Kidney (tissue), 14 donors: ENCODE results near the gene CPSF4. TPM values are rescaled to one million over a fixed set of nuclear protein-coding genes. Genes with fewer than 3 reads are reported as not detected.

Source experiments
- DNase-seq, 5 donors: peaks; one replicate each; pipeline ENCODE4 v3.0.0-alpha.2; 2013 to 2020
- FAIRE-seq: peaks from 2 replicates; lab custom pipeline; 2012; peaks lifted over from hg19 to GRCh38; lab: Jason Lieb, UNC
- H3K27ac ChIP-seq, 2 donors: one replicate each; pipeline ENCODE4 v1.7.0; 2013; ENCODE audit warnings: low read depth in 2 of 2, low read length in 2 of 2, inconsistent platforms in 1 of 2
- H3K27me3 ChIP-seq: one replicate; pipeline ENCODE4 v1.7.1; 2013; ENCODE audit warnings: low read length, inconsistent platforms; ENCODE audit not compliant: control insufficient read depth, insufficient read depth
- H3K36me3 ChIP-seq, 3 donors: one replicate each; pipeline versions ENCODE4 v1.7.0 to v1.7.1; 2013; ENCODE audit warnings: low read length in 3 of 3, control low read depth in 1 of 3, inconsistent platforms in 1 of 3; ENCODE audit not compliant: insufficient read depth in 3 of 3, control insufficient read depth in 2 of 3
- H3K4me1 ChIP-seq, 3 donors: one replicate each; pipeline versions ENCODE4 v1.7.0 to v1.7.1; 2013; ENCODE audit warnings: low read length in 3 of 3, inconsistent platforms in 1 of 3, low read depth in 1 of 3; ENCODE audit not compliant: control insufficient read depth in 2 of 3, insufficient read depth in 2 of 3
- H3K4me3 ChIP-seq, 3 donors: one replicate each; pipeline versions ENCODE4 v1.7.0 to v1.8.1; 2013; ENCODE audit warnings: low read length in 3 of 3, control low read depth in 1 of 3, inconsistent platforms in 1 of 3
- H3K9ac ChIP-seq, 3 donors: one replicate each; pipeline versions ENCODE4 v1.7.0 to v1.7.1; 2013; ENCODE audit warnings: low read length in 3 of 3, control low read depth in 1 of 3, inconsistent platforms in 1 of 3
- H3K9me3 ChIP-seq, 3 donors: one replicate each; pipeline versions ENCODE4 v1.7.0 to v1.7.1; 2013; ENCODE audit warnings: low read length in 3 of 3, control low read depth in 1 of 3, inconsistent platforms in 1 of 3; ENCODE audit not compliant: control insufficient read depth in 2 of 3, insufficient read depth in 1 of 3
- CTCF ChIP-seq: IDR thresholded peaks from 3 replicates; pipeline ENCODE4 v1.5.1; 2012; ENCODE audit warnings: mild to moderate bottlenecking, moderate library complexity, borderline replicate concordance; ENCODE audit not compliant: insufficient read depth; ENCODE audit errors: extremely low read depth
- intact Hi-C: fragments of 100-400 bp; cut with DNase I; formaldehyde crosslinking; loops from one replicate; pipeline ENCODE4 v1.11.1; 2022
- polyA plus RNA-seq: library from polyadenylated mRNA; stranded (reverse); fragments of 350-450 nt; fragmentation: Illumina TruSeq; extraction: RNeasy Lipid Tissue Mini Kit (QIAGEN cat#74804); gene quantifications from one replicate; pipeline ENCODE4 v1.2.3, GENCODE V29; 2014; ENCODE audit warnings: low read depth, low replicate concordance; ENCODE audit not compliant: insufficient read depth
- total RNA-seq: library from RNA; stranded (reverse); fragmentation: NEBNext Ultra II Directional; extraction: Animal tissue kit (Norgen Biotek cat#: 25700); gene quantifications from one replicate; pipeline ENCODE4 v1.2.1, GENCODE V29; 2021
- donor health status: control.
- donor health status: control.
- donor health status: control.
- donor health status: control.
- donor health status: control.
- donor health status: DM: yes; HTN: yes; CAD: no.
- donor health status: Normal renal cell carcinoma (clear cell type).

CPSF4 gene
- total and polyA plus RNA-seq, 2 donors from 2014 or later, result 24.2 to 28.9 TPM

GRCh38 chr7:99460651-99461050 is 21.9 kb downstream of the CPSF4 start:
- peaks cover 0 to 5% (median 4%) of the 10 kb centered on the region in 3 donors for H3K4me1 ChIP-seq
- DNase-seq (no peak), FAIRE-seq (no peak)
- intact Hi-C loops, result no loop called here
- H3K36me3 ChIP-seq, result peaks cover 0 to 25% (median 22%) of the 10 kb centered on the region in 3 donors
- no peak overlapping the region for H3K9ac ChIP-seq
- H3K27me3 ChIP-seq, result no peaks in the 10 kb centered on the region
- TF ChIP-seq CTCF, result no peak
- no peaks in the 10 kb centered on the region for H3K9me3 ChIP-seq
- H3K27ac ChIP-seq, result no peak overlapping the region
- no peak overlapping the region for H3K4me3 ChIP-seq

GRCh38 chr7:99461221-99461620 is 22.5 kb downstream of the CPSF4 start:
- Histone ChIP-seq H3K27me3 (no peaks in the 10 kb centered on the region), H3K9ac (no peak overlapping the region), H3K9me3 (no peaks in the 10 kb centered on the region), H3K36me3 (peaks cover 0 to 25% (median 22%) of the 10 kb centered on the region in 3 donors), H3K27ac (no peak overlapping the region), H3K4me3 (no peak overlapping the region), H3K4me1 (peaks cover 0 to 5% (median 4%) of the 10 kb centered on the region in 3 donors)
- DNase-seq (no peak), FAIRE-seq (no peak)
- intact Hi-C loops, result no loop called here
- TF ChIP-seq CTCF, result no peak

GRCh38 chr7:99465421-99465768 is 26.7 kb downstream of the CPSF4 start:
- no peak for FAIRE-seq
- DNase-seq, result no peak
- Histone ChIP-seq H3K4me3 (peak overlapping the region; percentile 92 to 100 (median 94)), H3K27me3 (no peaks in the 10 kb centered on the region), H3K4me1 (peaks cover 0 to 5% (median 4%) of the 10 kb centered on the region in 3 donors), H3K36me3 (peaks cover 0 to 8% (median 2%) of the 10 kb centered on the region in 3 donors), H3K9me3 (no peaks in the 10 kb centered on the region), H3K27ac (peak overlapping the region; percentile 51 to 89), H3K9ac (peak overlapping the region; percentile 61 to 98 (median 64))
- intact Hi-C loops, result no loop called here
- no peak for TF ChIP-seq CTCF
